SK-N-MC (cell line): Measurements from ENCODE around the gene NLRC3.

Experiments
- EZH2 ChIP-seq: fragments of 200-600 bp; sonication (generic); IDR thresholded peaks from one replicate; pipeline ENCODE4 v1.6.1; 2017; ENCODE audit warnings: antibody characterized with exemption
- FOXP2 ChIP-seq: optimal IDR thresholded peaks from 2 replicates; pipeline ENCODE3; 2011; ENCODE audit warnings: mild to moderate bottlenecking, moderate library complexity; ENCODE audit not compliant: insufficient read depth; ENCODE audit errors: extremely low read length, control extremely low read depth
- POLR2AphosphoS5 ChIP-seq: IDR thresholded peaks from 2 replicates; pipeline ENCODE4 v1.6.1; 2012; ENCODE audit warnings: mild to moderate bottlenecking, low read depth, low read length, borderline replicate concordance

DNA sequence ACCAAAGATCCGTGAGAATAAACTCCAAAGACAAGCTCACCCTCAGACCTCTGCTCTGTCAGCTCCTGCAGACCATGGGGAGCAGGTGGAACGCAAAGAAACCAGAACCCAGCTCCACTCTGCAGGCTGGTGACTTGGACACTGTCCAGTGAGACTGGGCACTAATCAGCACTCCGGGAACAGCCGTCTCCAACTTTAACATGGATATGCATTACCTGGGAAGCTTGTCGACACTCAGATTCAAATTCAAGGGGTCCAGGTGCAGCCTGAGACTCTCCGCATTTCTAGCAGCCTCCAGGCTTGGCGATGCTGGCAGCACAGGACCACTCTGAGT lies 25.1 kb upstream of the NLRC3 start:
- TF ChIP-seq EZH2 (no peak), POLR2AphosphoS5 (no peak), FOXP2 (no peak)
